ENCODE measurements around the gene RNF31.
A peak's percentile ranks its signal among the peaks of the same experiment; 100 is the strongest.

Gene RNF31

DNA sequence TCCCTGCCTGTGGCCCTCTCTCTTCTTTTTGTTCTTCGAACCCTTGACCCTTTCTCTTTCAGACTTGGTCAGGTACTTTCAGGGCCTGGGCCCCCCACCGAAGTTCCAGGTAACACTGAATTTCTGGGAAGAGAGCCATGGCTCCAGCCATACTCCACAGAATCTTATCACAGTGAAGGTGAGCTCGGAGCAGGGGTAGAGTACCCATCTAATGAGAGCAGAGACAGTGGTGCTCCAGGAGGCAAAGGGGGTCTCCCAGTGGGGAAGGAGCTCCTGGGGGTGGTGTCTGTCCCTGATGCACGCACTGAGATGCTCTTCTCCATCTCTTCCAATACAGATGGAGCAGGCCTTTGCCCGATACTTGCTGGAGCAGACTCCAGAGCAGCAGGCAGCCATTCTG lies 18.5 kb downstream of the RNF31 start:
- no peak for ATAC-seq
- no peak for TF ChIP-seq ZFP30 (CRISPR knock-in tag; IDR thresholded peaks at IDR 0.05)
- TF ChIP-seq GLIS3 (CRISPR knock-in tag; IDR thresholded peaks at IDR 0.05): no peak
- no peak for TF ChIP-seq BACH2 (CRISPR knock-in tag; IDR thresholded peaks at IDR 0.05; ENCODE audit: borderline replicate concordance)
- TF ChIP-seq ZNF565 (CRISPR knock-in tag; conservative IDR thresholded peaks at IDR 0.05; ENCODE audit: low read depth): no peak

DNA sequence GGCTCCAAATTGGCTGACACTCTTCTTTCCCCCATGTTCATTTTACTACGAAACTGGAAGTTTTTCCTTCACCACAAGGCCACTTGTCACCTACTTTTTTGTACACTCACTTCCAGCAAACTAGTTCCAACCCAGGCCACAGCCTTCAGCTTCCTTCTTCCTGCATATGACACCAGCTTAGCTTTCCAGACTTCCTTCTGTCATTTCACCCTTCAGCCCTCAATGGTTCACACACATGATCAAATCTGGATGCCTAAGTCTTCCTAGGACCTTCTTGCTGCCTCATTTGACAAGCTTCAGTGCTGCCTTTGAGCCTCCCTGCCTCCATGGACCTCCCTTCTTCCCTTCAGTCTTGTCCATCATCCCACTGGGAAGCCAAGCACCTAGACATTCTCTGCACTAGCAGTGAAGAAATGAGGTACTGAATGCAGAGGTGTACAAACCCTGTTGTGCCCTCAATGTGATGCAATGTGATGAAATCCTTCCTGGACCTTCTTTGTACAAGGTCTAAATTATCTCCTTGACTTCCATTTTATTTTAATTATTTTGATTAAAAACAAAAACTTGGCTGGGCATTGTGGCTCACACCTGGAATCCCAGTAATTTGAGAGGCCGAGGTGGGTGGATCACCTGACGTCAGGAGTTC lies 20.3 kb downstream of the RNF31 start:
- ATAC-seq: no peak
- TF ChIP-seq, protein P1, sequence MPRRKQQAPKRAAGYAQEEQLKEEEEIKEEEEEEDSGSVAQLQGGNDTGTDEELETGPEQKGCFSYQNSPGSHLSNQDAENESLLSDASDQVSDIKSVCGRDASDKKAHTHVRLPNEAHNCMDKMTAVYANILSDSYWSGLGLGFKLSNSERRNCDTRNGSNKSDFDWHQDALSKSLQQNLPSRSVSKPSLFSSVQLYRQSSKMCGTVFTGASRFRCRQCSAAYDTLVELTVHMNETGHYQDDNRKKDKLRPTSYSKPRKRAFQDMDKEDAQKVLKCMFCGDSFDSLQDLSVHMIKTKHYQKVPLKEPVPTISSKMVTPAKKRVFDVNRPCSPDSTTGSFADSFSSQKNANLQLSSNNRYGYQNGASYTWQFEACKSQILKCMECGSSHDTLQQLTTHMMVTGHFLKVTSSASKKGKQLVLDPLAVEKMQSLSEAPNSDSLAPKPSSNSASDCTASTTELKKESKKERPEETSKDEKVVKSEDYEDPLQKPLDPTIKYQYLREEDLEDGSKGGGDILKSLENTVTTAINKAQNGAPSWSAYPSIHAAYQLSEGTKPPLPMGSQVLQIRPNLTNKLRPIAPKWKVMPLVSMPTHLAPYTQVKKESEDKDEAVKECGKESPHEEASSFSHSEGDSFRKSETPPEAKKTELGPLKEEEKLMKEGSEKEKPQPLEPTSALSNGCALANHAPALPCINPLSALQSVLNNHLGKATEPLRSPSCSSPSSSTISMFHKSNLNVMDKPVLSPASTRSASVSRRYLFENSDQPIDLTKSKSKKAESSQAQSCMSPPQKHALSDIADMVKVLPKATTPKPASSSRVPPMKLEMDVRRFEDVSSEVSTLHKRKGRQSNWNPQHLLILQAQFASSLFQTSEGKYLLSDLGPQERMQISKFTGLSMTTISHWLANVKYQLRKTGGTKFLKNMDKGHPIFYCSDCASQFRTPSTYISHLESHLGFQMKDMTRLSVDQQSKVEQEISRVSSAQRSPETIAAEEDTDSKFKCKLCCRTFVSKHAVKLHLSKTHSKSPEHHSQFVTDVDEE (CRISPR knock-in tag; IDR thresholded peaks at IDR 0.05): no peak
- TF ChIP-seq CSRNP3 (CRISPR knock-in tag; IDR thresholded peaks at IDR 0.05) (no peak), ZFP3 (CRISPR knock-in tag; IDR thresholded peaks at IDR 0.05) (no peak), GLIS3 (CRISPR knock-in tag; IDR thresholded peaks at IDR 0.05) (no peak), TCF4 (CRISPR knock-in tag; IDR thresholded peaks at IDR 0.05; ENCODE audit: borderline replicate concordance) (no peak), ZC3H10 (CRISPR knock-in tag; IDR thresholded peaks at IDR 0.05) (no peak), PPARA (CRISPR knock-in tag; IDR thresholded peaks at IDR 0.05; ENCODE audit: borderline replicate concordance) (no peak), ISL1 (CRISPR knock-in tag; IDR thresholded peaks at IDR 0.05) (no peak)

DNA sequence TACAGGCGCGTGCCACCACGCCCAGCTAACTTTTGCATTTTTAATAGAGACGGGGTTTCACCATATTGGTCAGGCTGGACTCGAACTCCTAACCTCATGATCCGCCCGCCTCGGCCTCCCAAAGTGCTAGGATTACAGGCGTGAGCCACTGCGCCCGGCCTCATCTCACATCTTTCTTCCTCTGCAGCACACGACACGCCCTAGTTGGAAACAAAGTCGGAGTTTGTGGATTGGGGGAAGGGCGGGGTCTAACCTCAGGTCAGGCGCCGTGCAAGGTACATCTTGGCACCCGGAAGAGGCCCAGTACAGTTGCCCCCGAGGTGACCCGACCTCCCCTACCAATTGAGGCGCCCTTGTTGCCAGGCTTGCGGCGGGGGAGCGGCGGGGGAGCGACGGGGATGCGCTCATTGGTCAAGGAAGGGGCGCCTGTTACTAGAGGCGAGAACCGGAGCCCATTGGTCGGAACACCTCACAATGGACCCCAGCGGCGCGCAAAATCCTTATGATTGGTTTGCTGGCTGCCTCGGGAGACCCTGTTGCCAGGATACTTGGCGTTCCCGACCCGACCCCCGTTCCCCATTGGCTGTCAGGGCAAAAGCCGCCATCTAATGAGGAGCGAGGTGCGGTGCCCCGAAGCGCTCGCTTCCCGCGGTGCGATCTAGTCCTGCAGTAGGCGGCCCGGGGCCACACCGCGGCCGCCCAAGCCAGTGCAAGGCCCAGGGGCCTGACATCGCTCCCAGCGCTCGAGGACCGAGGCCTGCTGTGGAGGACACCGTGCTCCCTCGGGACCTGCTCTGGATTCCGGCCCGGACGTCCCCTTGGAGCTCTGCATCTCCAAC lies 24.3 kb downstream of the RNF31 start, which contains the start of gene REC8:
TSS of gene REC8 (plus strand) at position 659 of the 839 bp plus-strand sequence. CDS start 473 bp downstream, outside the sequence.
- peak; percentile 92 for ATAC-seq
- TF ChIP-seq ZNF565 (CRISPR knock-in tag; conservative IDR thresholded peaks at IDR 0.05; ENCODE audit: low read depth) (peak; percentile 36; the same call in 1 of the 2 replicates), BACH2 (CRISPR knock-in tag; IDR thresholded peaks at IDR 0.05; ENCODE audit: borderline replicate concordance) (no peak), OSR1 (CRISPR knock-in tag; IDR thresholded peaks at IDR 0.05) (no peak), ISL1 (CRISPR knock-in tag; IDR thresholded peaks at IDR 0.05) (no peak), ESRRG (CRISPR knock-in tag; IDR thresholded peaks at IDR 0.05) (peak; percentile 66; the same call in 1 of the 2 replicates), SNAI2 (CRISPR knock-in tag; IDR thresholded peaks at IDR 0.05) (0 out of 2 replicates have a peak, but pooled peaks have one; percentile 55), CSDC2 (CRISPR knock-in tag; IDR thresholded peaks at IDR 0.05) (peak; percentile 81; the same call in 1 of the 2 replicates), ZFP30 (CRISPR knock-in tag; IDR thresholded peaks at IDR 0.05) (0 out of 2 replicates have a peak, but pooled peaks have one; percentile 13), ZNF8 (CRISPR knock-in tag; IDR thresholded peaks at IDR 0.05) (0 out of 2 replicates have a peak, but pooled peaks have one; percentile 35), GLIS3 (CRISPR knock-in tag; IDR thresholded peaks at IDR 0.05) (peak; percentile 77; the same call in 1 of the 2 replicates)

GRCh38 chr14:24172261-24172860 lies 25.1 kb downstream of the RNF31 start:
- no peak; the same call in none of the 3 replicates for ATAC-seq
- no peak for TF ChIP-seq CSRNP3 (CRISPR knock-in tag; IDR thresholded peaks at IDR 0.05)
- TF ChIP-seq OSR1 (CRISPR knock-in tag; IDR thresholded peaks at IDR 0.05): no peak
- no peak for TF ChIP-seq ZNF8 (CRISPR knock-in tag; IDR thresholded peaks at IDR 0.05)
- TF ChIP-seq, protein P1 (CRISPR knock-in tag; IDR thresholded peaks at IDR 0.05): no peak
- TF ChIP-seq, protein P2, sequence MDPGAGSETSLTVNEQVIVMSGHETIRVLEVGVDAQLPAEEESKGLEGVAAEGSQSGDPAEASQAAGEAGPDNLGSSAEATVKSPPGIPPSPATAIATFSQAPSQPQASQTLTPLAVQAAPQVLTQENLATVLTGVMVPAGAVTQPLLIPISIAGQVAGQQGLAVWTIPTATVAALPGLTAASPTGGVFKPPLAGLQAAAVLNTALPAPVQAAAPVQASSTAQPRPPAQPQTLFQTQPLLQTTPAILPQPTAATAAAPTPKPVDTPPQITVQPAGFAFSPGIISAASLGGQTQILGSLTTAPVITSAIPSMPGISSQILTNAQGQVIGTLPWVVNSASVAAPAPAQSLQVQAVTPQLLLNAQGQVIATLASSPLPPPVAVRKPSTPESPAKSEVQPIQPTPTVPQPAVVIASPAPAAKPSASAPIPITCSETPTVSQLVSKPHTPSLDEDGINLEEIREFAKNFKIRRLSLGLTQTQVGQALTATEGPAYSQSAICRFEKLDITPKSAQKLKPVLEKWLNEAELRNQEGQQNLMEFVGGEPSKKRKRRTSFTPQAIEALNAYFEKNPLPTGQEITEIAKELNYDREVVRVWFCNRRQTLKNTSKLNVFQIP (CRISPR knock-in tag; IDR thresholded peaks at IDR 0.05; ENCODE audit: borderline replicate concordance, low read depth): no peak
- TF ChIP-seq ESRRG (CRISPR knock-in tag; IDR thresholded peaks at IDR 0.05): no peak
- no peak for TF ChIP-seq RARB (CRISPR knock-in tag; IDR thresholded peaks at IDR 0.05)
- no peak for TF ChIP-seq ISL1 (CRISPR knock-in tag; IDR thresholded peaks at IDR 0.05)
- no peak for TF ChIP-seq ZNF565 (CRISPR knock-in tag; conservative IDR thresholded peaks at IDR 0.05; ENCODE audit: low read depth)
- TF ChIP-seq ZFP30 (CRISPR knock-in tag; IDR thresholded peaks at IDR 0.05): no peak
- TF ChIP-seq BACH2 (CRISPR knock-in tag; IDR thresholded peaks at IDR 0.05; ENCODE audit: borderline replicate concordance): no peak
- no peak for TF ChIP-seq ZC3H10 (CRISPR knock-in tag; IDR thresholded peaks at IDR 0.05)
- TF ChIP-seq CSDC2 (CRISPR knock-in tag; IDR thresholded peaks at IDR 0.05): no peak
- TF ChIP-seq PPARA (CRISPR knock-in tag; IDR thresholded peaks at IDR 0.05; ENCODE audit: borderline replicate concordance): no peak
- TF ChIP-seq, protein P3, sequence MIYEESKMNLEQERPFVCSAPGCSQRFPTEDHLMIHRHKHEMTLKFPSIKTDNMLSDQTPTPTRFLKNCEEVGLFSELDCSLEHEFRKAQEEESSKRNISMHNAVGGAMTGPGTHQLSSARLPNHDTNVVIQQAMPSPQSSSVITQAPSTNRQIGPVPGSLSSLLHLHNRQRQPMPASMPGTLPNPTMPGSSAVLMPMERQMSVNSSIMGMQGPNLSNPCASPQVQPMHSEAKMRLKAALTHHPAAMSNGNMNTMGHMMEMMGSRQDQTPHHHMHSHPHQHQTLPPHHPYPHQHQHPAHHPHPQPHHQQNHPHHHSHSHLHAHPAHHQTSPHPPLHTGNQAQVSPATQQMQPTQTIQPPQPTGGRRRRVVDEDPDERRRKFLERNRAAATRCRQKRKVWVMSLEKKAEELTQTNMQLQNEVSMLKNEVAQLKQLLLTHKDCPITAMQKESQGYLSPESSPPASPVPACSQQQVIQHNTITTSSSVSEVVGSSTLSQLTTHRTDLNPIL (CRISPR knock-in tag; IDR thresholded peaks at IDR 0.05; ENCODE audit: low read depth): no peak
- TF ChIP-seq ZFP3 (CRISPR knock-in tag; IDR thresholded peaks at IDR 0.05): no peak
- no peak for TF ChIP-seq GLIS3 (CRISPR knock-in tag; IDR thresholded peaks at IDR 0.05)
